BJ (cell line): ENCODE data around the gene PRR5. TPM values are rescaled to one million over a fixed set of nuclear protein-coding genes. Genes with fewer than 3 reads are reported as not detected.

Experiments
- CTCF ChIA-PET: fragments of 350-600 bp; formaldehyde crosslinking; extraction: SDS; loops from one replicate; lab custom pipeline; 2021; ENCODE audit warnings: antibody characterized with exemption, inconsistent platforms; lab: Yijun Ruan, JAX
- POLR2A ChIA-PET: fragments of 300-600 bp; sonication (Branson Sonifier 250); formaldehyde crosslinking; extraction: SDS; loops from one replicate; lab custom pipeline; 2021; ENCODE audit warnings: antibody characterized with exemption; lab: Charles Lee
- DNase-seq: peaks from one replicate; pipeline ENCODE4 v3.0.0-alpha.2; 2011; ENCODE audit warnings: low read depth
- H3K27me3 ChIP-seq: 2 replicates; pipeline ENCODE4 v1.6.0; 2011; ENCODE audit warnings: low read length; ENCODE audit not compliant: control insufficient read depth, insufficient read depth
- H3K36me3 ChIP-seq: 2 replicates; pipeline ENCODE4 v1.5.1; 2011; ENCODE audit warnings: low read length; ENCODE audit not compliant: control insufficient read depth, insufficient read depth
- H3K4me3 ChIP-seq: 2 replicates; pipeline ENCODE4 v1.5.1; 2011; ENCODE audit warnings: low read depth, mild to moderate bottlenecking, control low read depth, low read length
- CTCF ChIP-seq: IDR thresholded peaks from 2 replicates; pipeline ENCODE4 v1.5.1; 2011; ENCODE audit warnings: low read depth, mild to moderate bottlenecking, control low read depth, inconsistent platforms, low read length, moderate library complexity; ENCODE audit not compliant: insufficient read depth
- polyA plus RNA-seq: library from polyadenylated mRNA; depleted of rRNA; stranded (reverse); fragments of >200 nt; gene quantifications from 2 replicates; pipeline ENCODE4 v1.2.3, GENCODE V29; 2011

Gene PRR5
- polyA plus RNA-seq, 1 experiment: 33.4 TPM

- ChIA-PET POLR2A (no interaction called here), CTCF (interaction anchor here (0.7 kb wide), 1 partner anchor 27 kb away, joined by 3 read pairs; no protein-coding TSS in a partner anchor)
- H3K36me3 ChIP-seq: peaks cover 2% of the 10 kb centered on the region
- no peak for DNase-seq
- H3K27me3 ChIP-seq: no peaks in the 10 kb centered on the region
- H3K4me3 ChIP-seq: no peak overlapping the region
- TF ChIP-seq CTCF: no peak
Measured at GRCh38 chr22:44709881-44710392, 7.9 kb downstream of the PRR5 start.

- ChIA-PET POLR2A (no interaction called here), CTCF (no interaction called here)
- DNase-seq: no peak
- Histone ChIP-seq H3K27me3 (no peaks in the 10 kb centered on the region), H3K36me3 (peaks cover 8% of the 10 kb centered on the region), H3K4me3 (no peak overlapping the region)
- no peak for TF ChIP-seq CTCF
Measured at GRCh38 chr22:44710474-44711240, 8.7 kb downstream of the PRR5 start.

GRCh38 chr22:44711241-44711560, 9.2 kb downstream of the PRR5 start:
- H3K36me3 ChIP-seq: peaks cover 12% of the 10 kb centered on the region
- POLR2A ChIA-PET: no interaction called here
- DNase-seq: no peak
- H3K27me3 ChIP-seq: no peaks in the 10 kb centered on the region
- TF ChIP-seq CTCF: no peak
- CTCF ChIA-PET: no interaction called here
- H3K4me3 ChIP-seq: no peak overlapping the region

- Histone ChIP-seq H3K4me3 (no peak overlapping the region), H3K27me3 (no peaks in the 10 kb centered on the region), H3K36me3 (peaks cover 15% of the 10 kb centered on the region)
- DNase-seq: no peak
- ChIA-PET CTCF (interaction anchor here (1.0 kb wide), 1 partner anchor 23 kb away, joined by 4 read pairs; no protein-coding TSS in a partner anchor), POLR2A (no interaction called here)
- TF ChIP-seq CTCF: no peak
Measured at GRCh38 chr22:44711690-44712555, 9.9 kb downstream of the PRR5 start.

GRCh38 chr22:44712962-44713361, 11.0 kb downstream of the PRR5 start:
- no peak for TF ChIP-seq CTCF
- POLR2A ChIA-PET: no interaction called here
- Histone ChIP-seq H3K36me3 (peaks cover 18% of the 10 kb centered on the region), H3K27me3 (no peaks in the 10 kb centered on the region), H3K4me3 (no peak overlapping the region)
- no peak for DNase-seq
- CTCF ChIA-PET: interaction anchor here (1.0 to 1.7 kb wide), 3 partner anchors 9 to 24 kb away, joined by 4 to 5 read pairs (median 5); no protein-coding TSS in a partner anchor
